Activated CD8-positive, alpha-beta memory T cell treated with anti-CD3 and anti-CD28 coated beads for 1 hour (primary cell): ENCODE results near the gene OTOP3.
A peak's percentile ranks its signal among the peaks of the same experiment; 100 is the strongest.

Source experiments
- DNase-seq, 2 donors: peaks; one replicate each; pipeline ENCODE4 v3.0.0-alpha.2; 2020; ENCODE audit warnings: low read depth in 1 of 2; ENCODE audit errors: extremely low read depth in 1 of 2

Gene OTOP3

GRCh38 chr17:74916136-74916850, 19.4 kb upstream of the OTOP3 start:
- no peak for DNase-seq

- no peak for DNase-seq
Observed at GRCh38 chr17:74916851-74917199, 18.9 kb upstream of the OTOP3 start.

GRCh38 chr17:74917430-74917829, 18.3 kb upstream of the OTOP3 start:
- DNase-seq: no peak

GRCh38 chr17:74918906-74919305, 16.8 kb upstream of the OTOP3 start:
- DNase-seq: no peak

- no peak for DNase-seq
Observed at GRCh38 chr17:74919440-74920305, 16.0 kb upstream of the OTOP3 start.

- DNase-seq: no peak
Observed at GRCh38 chr17:74920306-74920620, 15.4 kb upstream of the OTOP3 start.

GRCh38 chr17:74920642-74921025, 15.1 kb upstream of the OTOP3 start:
- no peak for DNase-seq

- no peak for DNase-seq
Observed at GRCh38 chr17:74921026-74921681, 14.5 kb upstream of the OTOP3 start.

GRCh38 chr17:74921769-74922168, 13.9 kb upstream of the OTOP3 start:
- no peak for DNase-seq

- DNase-seq: no peak
Observed at GRCh38 chr17:74922172-74922571, 13.5 kb upstream of the OTOP3 start.

GRCh38 chr17:74922694-74923537, 12.8 kb upstream of the OTOP3 start, which contains the start of gene USH1G:
Gene USH1G, minus strand, starts transcription at chr17:74923255. Its CDS starts 182 bp downstream, at chr17:74923073.
- no peak for DNase-seq

GRCh38 chr17:74923538-74924249, 12.0 kb upstream of the OTOP3 start:
- peak; percentile 22 to 67 for DNase-seq

GRCh38 chr17:74924250-74924948, 11.3 kb upstream of the OTOP3 start, which contains the start of gene OTOP2:
Gene OTOP2, plus strand, starts transcription at chr17:74924273. Its CDS starts 360 bp downstream, at chr17:74924633.
- no peak for DNase-seq

GRCh38 chr17:74925242-74925641, 10.5 kb upstream of the OTOP3 start:
- no peak for DNase-seq

- DNase-seq: no peak
Observed at GRCh38 chr17:74928786-74929185, 6.9 kb upstream of the OTOP3 start.

- no peak for DNase-seq
Observed at GRCh38 chr17:74930535-74931036, 5.1 kb upstream of the OTOP3 start.

GRCh38 chr17:74935048-74935447, 650 bp upstream of the OTOP3 start:
- DNase-seq: no peak

- no peak for DNase-seq
Observed at GRCh38 chr17:74936470-74936799, 737 bp downstream of the OTOP3 start.
